Measurements from ENCODE around the gene PTCD3.

Gene PTCD3

GRCh38 chr2:86078774-86079545 is 27.1 kb upstream of the PTCD3 start:
- TF ChIP-seq POLR2AphosphoS5 (IDR thresholded peaks at IDR 0.05; ENCODE audit: low read depth) (no peak), REST (IDR thresholded peaks at IDR 0.05; ENCODE audit: insufficient replicate concordance, low read depth) (no peak), SPI1 (IDR thresholded peaks at IDR 0.05; ENCODE audit: borderline replicate concordance, low read depth) (no peak), CTCF (IDR thresholded peaks at IDR 0.05; ENCODE audit: insufficient read depth, low read length) (no peak), GABPA (IDR thresholded peaks at IDR 0.05; ENCODE audit: low read depth) (no peak)
- no peaks in the 10 kb centered on the region for H3K27me3 ChIP-seq (ENCODE audit: insufficient read depth, poor library complexity, severe bottlenecking)
- H3K27ac ChIP-seq (replicated peaks), result no peak overlapping the region
- no peak overlapping the region for H3K4me3 ChIP-seq (replicated peaks; ENCODE audit: insufficient read depth, low read length)
- peak in 1 of 2 experiments; percentile 31 for DNase-seq (ENCODE audit: low read depth in 1 of 2, low spot score in 1 of 2)

DNA sequence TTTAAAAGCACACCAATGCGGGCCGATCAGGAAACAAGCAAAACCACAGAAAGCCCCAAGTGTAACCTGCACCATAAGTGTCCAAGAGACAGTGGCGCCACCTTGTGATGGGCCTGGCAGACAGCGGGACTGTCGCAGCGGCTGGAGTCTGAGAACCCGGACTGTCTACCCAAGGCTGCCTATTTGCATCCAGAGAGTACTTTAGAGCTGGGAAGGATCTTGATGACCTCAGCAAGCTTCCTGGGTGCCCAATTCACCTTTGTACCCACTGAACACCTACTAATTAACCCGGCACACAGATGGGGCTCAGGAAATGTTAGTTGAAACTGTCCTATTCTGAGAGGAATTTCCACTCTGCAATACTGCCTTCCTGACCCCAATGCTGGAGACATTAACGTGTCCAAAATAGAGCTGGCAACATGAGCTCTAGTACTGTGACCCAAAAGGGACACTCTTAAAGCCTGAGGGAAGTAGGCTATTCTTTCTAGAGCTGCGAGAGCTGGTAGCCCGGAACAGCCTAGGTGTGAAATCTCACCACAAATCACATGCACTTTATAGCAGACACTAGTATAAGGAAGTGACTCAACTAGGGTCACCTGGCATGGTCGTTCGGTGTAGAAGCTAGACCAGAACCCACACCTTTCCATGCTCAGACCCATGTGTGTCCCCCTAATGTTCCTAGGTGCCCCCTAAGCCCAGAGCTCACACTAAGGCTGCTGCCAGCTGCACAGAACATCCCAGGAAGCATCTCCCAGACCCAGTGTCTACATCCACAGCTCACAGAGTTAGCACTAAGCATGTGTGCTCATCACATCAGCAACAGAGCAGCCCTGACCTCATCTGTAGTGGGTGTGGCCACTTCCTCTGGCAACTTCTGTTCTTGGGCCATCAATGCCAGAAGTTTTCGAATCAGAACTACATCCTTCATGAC is 25.8 kb upstream of the PTCD3 start:
- Histone ChIP-seq H3K4me3 (replicated peaks; ENCODE audit: insufficient read depth, low read length) (no peak overlapping the region), H3K27ac (replicated peaks) (no peak overlapping the region; the same call in 1 of the 2 replicates)
- TF ChIP-seq CTCF (IDR thresholded peaks at IDR 0.05; ENCODE audit: insufficient read depth, low read length), result peak; percentile 78
- TF ChIP-seq SPI1 (IDR thresholded peaks at IDR 0.05; ENCODE audit: borderline replicate concordance, low read depth), result no peak

DNA sequence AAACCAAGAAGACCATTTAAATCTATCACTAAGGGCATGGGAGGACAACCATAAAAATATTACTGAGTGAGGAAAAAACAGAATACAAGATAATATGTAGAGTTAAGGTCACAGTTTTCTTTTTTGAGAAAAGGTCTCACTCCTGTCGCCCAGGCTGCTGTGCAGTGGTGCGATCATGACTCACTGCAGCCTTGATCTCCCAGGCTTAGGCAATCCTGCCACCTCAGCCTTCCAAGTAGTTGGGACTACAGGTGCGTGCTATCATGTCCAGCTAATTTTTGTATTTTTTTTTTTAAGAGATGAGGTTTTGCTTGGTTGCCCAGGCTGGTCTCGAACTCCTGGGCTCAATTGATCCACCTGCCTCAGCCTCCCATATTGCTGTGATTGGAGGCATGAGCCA is 24.3 kb upstream of the PTCD3 start:
- no peak for DNase-seq (ENCODE audit: low read depth in 1 of 2, low spot score in 1 of 2)
- H3K27ac ChIP-seq (replicated peaks), result no peak overlapping the region
- TF ChIP-seq REST (IDR thresholded peaks at IDR 0.05; ENCODE audit: insufficient replicate concordance, low read depth) (no peak), POLR2AphosphoS5 (IDR thresholded peaks at IDR 0.05; ENCODE audit: low read depth) (no peak), GABPA (IDR thresholded peaks at IDR 0.05; ENCODE audit: low read depth) (no peak), CTCF (IDR thresholded peaks at IDR 0.05; ENCODE audit: insufficient read depth, low read length) (no peak), SPI1 (IDR thresholded peaks at IDR 0.05; ENCODE audit: borderline replicate concordance, low read depth) (no peak)
- H3K4me3 ChIP-seq (replicated peaks; ENCODE audit: insufficient read depth, low read length), result no peak overlapping the region
- no peaks in the 10 kb centered on the region for H3K27me3 ChIP-seq (ENCODE audit: insufficient read depth, poor library complexity, severe bottlenecking)

More for the DNA sequence above, 25.8 kb upstream of the PTCD3 start:
- DNase-seq (ENCODE audit: low read depth in 1 of 2, low spot score in 1 of 2), result peak in 1 of 2 experiments; percentile 76
- H3K27me3 ChIP-seq (ENCODE audit: insufficient read depth, poor library complexity, severe bottlenecking), result no peaks in the 10 kb centered on the region

Data from HL-60 (cell line).